Activated naive CD4-positive, alpha-beta T cell treated with anti-CD3 and anti-CD28 coated beads for 36 hours (primary cell): ENCODE results near the gene BRD2. TPM values are rescaled to one million over a fixed set of nuclear protein-coding genes. Genes with fewer than 3 reads are reported as not detected.

Experiments used
- CTCF ChIA-PET: fragments of 350-600 bp; sonication (Branson Sonifier 250); formaldehyde crosslinking; loops from one replicate; lab custom pipeline; 2021; ENCODE audit warnings: antibody characterized with exemption; lab: Charles Lee
- DNase-seq: peaks from one replicate; pipeline ENCODE4 v3.0.0-alpha.2; 2020
- H3K27ac Mint-ChIP-seq: one replicate; pipeline ENCODE4 v1.8.0; 2021; ENCODE audit warnings: mild to moderate bottlenecking, mixed read lengths
- H3K27me3 Mint-ChIP-seq: one replicate; pipeline ENCODE4 v1.8.0; 2021; ENCODE audit warnings: low read depth, mixed read lengths
- H3K36me3 Mint-ChIP-seq: one replicate; pipeline ENCODE4 v1.8.0; 2021; ENCODE audit warnings: low read depth, mixed read lengths
- H3K4me1 Mint-ChIP-seq: one replicate; pipeline ENCODE4 v1.8.0; 2021; ENCODE audit warnings: low read depth, mixed read lengths
- H3K4me3 Mint-ChIP-seq: one replicate; pipeline ENCODE4 v1.8.0; 2021; ENCODE audit warnings: mild to moderate bottlenecking, moderate library complexity, mixed read lengths
- H3K9me3 Mint-ChIP-seq: one replicate; pipeline ENCODE4 v1.8.0; 2021; ENCODE audit warnings: mixed read lengths
- intact Hi-C: fragments of 100-400 bp; cut with micrococcal nuclease; formaldehyde crosslinking; loops from one replicate; pipeline ENCODE4 v1.15.1; 2023
- total RNA-seq, 2 experiments: library from RNA; stranded (reverse); gene quantifications; one replicate each; pipeline ENCODE4 v1.2.3, GENCODE V29; 2021

BRD2 gene
- total RNA-seq, 2 experiments from 2014 or later, result 168 to 197 TPM

GRCh38 chr6:32950449-32950848 is 17.9 kb upstream of the BRD2 start:
- no peak for DNase-seq
- Mint-ChIP-seq H3K4me1 (peaks cover 51% of the 10 kb centered on the region), H3K27me3 (no peaks in the 10 kb centered on the region), H3K36me3 (no peaks in the 10 kb centered on the region), H3K9me3 (peaks cover 3% of the 10 kb centered on the region), H3K4me3 (no peak overlapping the region), H3K27ac (no peak overlapping the region)
- CTCF ChIA-PET, result interaction anchor here (0.9 to 2.5 kb wide), 9 partner anchors 9 to 71 kb away, joined by 3 to 19 read pairs (median 4); partner anchors contain the start of gene HLA-DMB
- intact Hi-C loops, result no loop called here

- Mint-ChIP-seq H3K36me3 (no peaks in the 10 kb centered on the region), H3K27me3 (no peaks in the 10 kb centered on the region), H3K9me3 (no peaks in the 10 kb centered on the region), H3K27ac (peak within 1 kb of the TSS; percentile 60), H3K4me3 (peak within 1 kb of the TSS; percentile 73), H3K4me1 (peaks cover 47% of the 10 kb centered on the region)
- peak; percentile 87 for DNase-seq
- CTCF ChIA-PET, result interaction anchor here (0.6 to 6.0 kb wide), 31 partner anchors 8 to 514 kb away, joined by 3 to 167 read pairs (median 6); partner anchors contain the start of genes BRD2, HLA-DMB, PSMB8 and PSMB9
- intact Hi-C loops, result loop anchor here (1.0 kb wide), 5 partner anchors 12 to 68 kb away; partner anchors contain the start of genes BRD2 and HLA-DMB
Measured at GRCh38 chr6:32952817-32953739, 15.3 kb upstream of the BRD2 start, which contains the start of gene HLA-DMA. TSS of gene HLA-DMA (minus strand) at chr6:32953097. CDS start at chr6:32953036, 61 bp downstream.

- CTCF ChIA-PET, result interaction anchor here (0.7 to 6.0 kb wide), 26 partner anchors 10 to 115 kb away, joined by 3 to 167 read pairs (median 6); partner anchors contain the start of genes BRD2, HLA-DMB, PSMB8 and PSMB9
- Mint-ChIP-seq H3K4me1 (peaks cover 44% of the 10 kb centered on the region), H3K9me3 (no peaks in the 10 kb centered on the region), H3K4me3 (no peak overlapping the region), H3K36me3 (no peaks in the 10 kb centered on the region), H3K27ac (no peak overlapping the region), H3K27me3 (no peaks in the 10 kb centered on the region)
- DNase-seq, result no peak
- intact Hi-C loops, result loop anchor here (1.0 kb wide), 5 partner anchors 12 to 68 kb away; partner anchors contain the start of genes BRD2 and HLA-DMB
Measured at GRCh38 chr6:32953775-32954174, 14.6 kb upstream of the BRD2 start.

- H3K9me3 Mint-ChIP-seq, result no peaks in the 10 kb centered on the region
- DNase-seq, result no peak
- H3K4me1 Mint-ChIP-seq, result peaks cover 44% of the 10 kb centered on the region
- intact Hi-C loops, result no loop called here
- H3K4me3 Mint-ChIP-seq, result no peak overlapping the region
- CTCF ChIA-PET, result interaction anchor here (0.7 to 6.0 kb wide), 22 partner anchors 9 to 116 kb away, joined by 3 to 167 read pairs (median 8); partner anchors contain the start of genes BRD2, HLA-DMB, PSMB9 and TAP2
- no peaks in the 10 kb centered on the region for H3K27me3 Mint-ChIP-seq
- no peak overlapping the region for H3K27ac Mint-ChIP-seq
- no peaks in the 10 kb centered on the region for H3K36me3 Mint-ChIP-seq
Measured at GRCh38 chr6:32954267-32954666, 14.1 kb upstream of the BRD2 start.

- intact Hi-C loops, result no loop called here
- no peaks in the 10 kb centered on the region for H3K27me3 Mint-ChIP-seq
- peaks cover 35% of the 10 kb centered on the region for H3K4me1 Mint-ChIP-seq
- no peak overlapping the region for H3K4me3 Mint-ChIP-seq
- H3K9me3 Mint-ChIP-seq, result no peaks in the 10 kb centered on the region
- H3K36me3 Mint-ChIP-seq, result no peaks in the 10 kb centered on the region
- peak; percentile 60 for DNase-seq
- H3K27ac Mint-ChIP-seq, result no peak overlapping the region
- CTCF ChIA-PET, result interaction anchor here (0.6 to 6.0 kb wide), 16 partner anchors 8 to 99 kb away, joined by 3 to 167 read pairs (median 13); partner anchors contain the start of genes BRD2 and HLA-DMB
Measured at GRCh38 chr6:32954986-32955802, 13.2 kb upstream of the BRD2 start.

- no peaks in the 10 kb centered on the region for H3K27me3 Mint-ChIP-seq
- H3K4me3 Mint-ChIP-seq, result no peak overlapping the region
- peaks cover 39% of the 10 kb centered on the region for H3K4me1 Mint-ChIP-seq
- CTCF ChIA-PET, result interaction anchor here (4.2 to 6.0 kb wide), 5 partner anchors 13 to 62 kb away, joined by 37 to 167 read pairs (median 101); partner anchors contain the start of genes BRD2 and HLA-DMB
- H3K36me3 Mint-ChIP-seq, result no peaks in the 10 kb centered on the region
- no peaks in the 10 kb centered on the region for H3K9me3 Mint-ChIP-seq
- no peak overlapping the region for H3K27ac Mint-ChIP-seq
- DNase-seq, result no peak
- intact Hi-C loops, result no loop called here
Measured at GRCh38 chr6:32956176-32956575, 12.2 kb upstream of the BRD2 start.

GRCh38 chr6:32960563-32960962 is 7.8 kb upstream of the BRD2 start:
- no peak overlapping the region for H3K4me3 Mint-ChIP-seq

GRCh38 chr6:32962213-32962826 is 6.1 kb upstream of the BRD2 start:
- no peak overlapping the region for H3K27ac Mint-ChIP-seq
- CTCF ChIA-PET, result interaction anchor here (1.0 to 14.5 kb wide), 6 partner anchors 8 to 94 kb away, joined by 3 to 143 read pairs (median 10); partner anchors contain the start of gene HLA-DMA
- H3K36me3 Mint-ChIP-seq, result peaks cover 2% of the 10 kb centered on the region
- H3K9me3 Mint-ChIP-seq, result no peaks in the 10 kb centered on the region
- peaks cover 48% of the 10 kb centered on the region for H3K4me1 Mint-ChIP-seq
- H3K4me3 Mint-ChIP-seq, result no peak overlapping the region
- intact Hi-C loops, result no loop called here
- DNase-seq, result no peak
- H3K27me3 Mint-ChIP-seq, result no peaks in the 10 kb centered on the region

More at GRCh38 chr6:32960563-32960962, 7.8 kb upstream of the BRD2 start:
- intact Hi-C loops, result no loop called here
- Mint-ChIP-seq H3K27ac (no peak overlapping the region), H3K27me3 (no peaks in the 10 kb centered on the region), H3K9me3 (no peaks in the 10 kb centered on the region), H3K36me3 (no peaks in the 10 kb centered on the region), H3K4me1 (peaks cover 37% of the 10 kb centered on the region)
- CTCF ChIA-PET, result interaction anchor here (1.8 kb wide), 1 partner anchor 92 kb away, joined by 5 read pairs; no protein-coding TSS in a partner anchor
- DNase-seq, result no peak

- H3K4me1 Mint-ChIP-seq, result peaks cover 48% of the 10 kb centered on the region
- intact Hi-C loops, result no loop called here
- H3K4me3 Mint-ChIP-seq, result no peak overlapping the region
- CTCF ChIA-PET, result interaction anchor here (1.2 to 14.5 kb wide), 4 partner anchors 10 to 30 kb away, joined by 4 to 143 read pairs (median 20); partner anchors contain the start of gene HLA-DMA
- H3K27me3 Mint-ChIP-seq, result no peaks in the 10 kb centered on the region
- DNase-seq, result no peak
- no peak overlapping the region for H3K27ac Mint-ChIP-seq
- H3K9me3 Mint-ChIP-seq, result no peaks in the 10 kb centered on the region
- H3K36me3 Mint-ChIP-seq, result peaks cover 5% of the 10 kb centered on the region
Measured at GRCh38 chr6:32963866-32964265, 4.5 kb upstream of the BRD2 start.

GRCh38 chr6:32964776-32965175 is 3.6 kb upstream of the BRD2 start:
- CTCF ChIA-PET, result interaction anchor here (1.1 to 14.5 kb wide), 5 partner anchors 10 to 71 kb away, joined by 4 to 167 read pairs (median 26); partner anchors contain the start of gene HLA-DMA
- H3K27me3 Mint-ChIP-seq, result no peaks in the 10 kb centered on the region
- DNase-seq, result no peak
- intact Hi-C loops, result no loop called here
- no peaks in the 10 kb centered on the region for H3K9me3 Mint-ChIP-seq
- no peak overlapping the region for H3K27ac Mint-ChIP-seq
- H3K4me3 Mint-ChIP-seq, result no peak overlapping the region
- peaks cover 9% of the 10 kb centered on the region for H3K36me3 Mint-ChIP-seq
- H3K4me1 Mint-ChIP-seq, result peaks cover 48% of the 10 kb centered on the region
